ENCODE measurements around the gene DOCK10.

DNA sequence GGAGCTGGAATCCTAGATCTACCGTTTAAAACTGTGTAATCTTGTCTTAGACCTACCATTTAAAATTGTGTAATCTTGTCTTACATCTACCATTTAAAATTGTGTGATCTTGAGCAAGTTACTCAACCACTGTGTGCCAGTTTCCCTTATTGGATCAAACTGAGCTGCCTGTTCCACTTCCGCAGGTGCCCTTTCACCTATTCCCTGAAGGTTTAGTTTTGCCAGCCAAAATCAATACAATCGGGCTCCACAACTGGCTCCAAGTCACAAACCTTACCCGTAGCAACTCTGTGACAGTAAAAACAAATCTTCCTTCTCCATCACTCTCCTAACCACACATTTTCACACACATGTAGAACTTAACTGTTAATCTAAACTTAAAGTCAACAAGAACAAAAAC is 20.1 kb downstream of the DOCK10 start:
- TF ChIP-seq, protein P1, sequence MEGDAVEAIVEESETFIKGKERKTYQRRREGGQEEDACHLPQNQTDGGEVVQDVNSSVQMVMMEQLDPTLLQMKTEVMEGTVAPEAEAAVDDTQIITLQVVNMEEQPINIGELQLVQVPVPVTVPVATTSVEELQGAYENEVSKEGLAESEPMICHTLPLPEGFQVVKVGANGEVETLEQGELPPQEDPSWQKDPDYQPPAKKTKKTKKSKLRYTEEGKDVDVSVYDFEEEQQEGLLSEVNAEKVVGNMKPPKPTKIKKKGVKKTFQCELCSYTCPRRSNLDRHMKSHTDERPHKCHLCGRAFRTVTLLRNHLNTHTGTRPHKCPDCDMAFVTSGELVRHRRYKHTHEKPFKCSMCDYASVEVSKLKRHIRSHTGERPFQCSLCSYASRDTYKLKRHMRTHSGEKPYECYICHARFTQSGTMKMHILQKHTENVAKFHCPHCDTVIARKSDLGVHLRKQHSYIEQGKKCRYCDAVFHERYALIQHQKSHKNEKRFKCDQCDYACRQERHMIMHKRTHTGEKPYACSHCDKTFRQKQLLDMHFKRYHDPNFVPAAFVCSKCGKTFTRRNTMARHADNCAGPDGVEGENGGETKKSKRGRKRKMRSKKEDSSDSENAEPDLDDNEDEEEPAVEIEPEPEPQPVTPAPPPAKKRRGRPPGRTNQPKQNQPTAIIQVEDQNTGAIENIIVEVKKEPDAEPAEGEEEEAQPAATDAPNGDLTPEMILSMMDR (IDR thresholded peaks at IDR 0.05), result no peak
- no peak for TF ChIP-seq TCF7L2 (IDR thresholded peaks at IDR 0.05; ENCODE audit: low read depth, low read length)
- TF ChIP-seq, protein P2, sequence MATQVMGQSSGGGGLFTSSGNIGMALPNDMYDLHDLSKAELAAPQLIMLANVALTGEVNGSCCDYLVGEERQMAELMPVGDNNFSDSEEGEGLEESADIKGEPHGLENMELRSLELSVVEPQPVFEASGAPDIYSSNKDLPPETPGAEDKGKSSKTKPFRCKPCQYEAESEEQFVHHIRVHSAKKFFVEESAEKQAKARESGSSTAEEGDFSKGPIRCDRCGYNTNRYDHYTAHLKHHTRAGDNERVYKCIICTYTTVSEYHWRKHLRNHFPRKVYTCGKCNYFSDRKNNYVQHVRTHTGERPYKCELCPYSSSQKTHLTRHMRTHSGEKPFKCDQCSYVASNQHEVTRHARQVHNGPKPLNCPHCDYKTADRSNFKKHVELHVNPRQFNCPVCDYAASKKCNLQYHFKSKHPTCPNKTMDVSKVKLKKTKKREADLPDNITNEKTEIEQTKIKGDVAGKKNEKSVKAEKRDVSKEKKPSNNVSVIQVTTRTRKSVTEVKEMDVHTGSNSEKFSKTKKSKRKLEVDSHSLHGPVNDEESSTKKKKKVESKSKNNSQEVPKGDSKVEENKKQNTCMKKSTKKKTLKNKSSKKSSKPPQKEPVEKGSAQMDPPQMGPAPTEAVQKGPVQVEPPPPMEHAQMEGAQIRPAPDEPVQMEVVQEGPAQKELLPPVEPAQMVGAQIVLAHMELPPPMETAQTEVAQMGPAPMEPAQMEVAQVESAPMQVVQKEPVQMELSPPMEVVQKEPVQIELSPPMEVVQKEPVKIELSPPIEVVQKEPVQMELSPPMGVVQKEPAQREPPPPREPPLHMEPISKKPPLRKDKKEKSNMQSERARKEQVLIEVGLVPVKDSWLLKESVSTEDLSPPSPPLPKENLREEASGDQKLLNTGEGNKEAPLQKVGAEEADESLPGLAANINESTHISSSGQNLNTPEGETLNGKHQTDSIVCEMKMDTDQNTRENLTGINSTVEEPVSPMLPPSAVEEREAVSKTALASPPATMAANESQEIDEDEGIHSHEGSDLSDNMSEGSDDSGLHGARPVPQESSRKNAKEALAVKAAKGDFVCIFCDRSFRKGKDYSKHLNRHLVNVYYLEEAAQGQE (IDR thresholded peaks at IDR 0.05; ENCODE audit: insufficient read depth in 1 of 2, low read depth in 2 of 2, low read length in 1 of 2), result no peak
- no peak for TF ChIP-seq POLR2AphosphoS5 (IDR thresholded peaks at IDR 0.05; ENCODE audit: low read depth, low read length)

Measured in Panc1 (cell line).